GM12891 (cell line): Measurements from ENCODE around the gene IGFL3.

Experiments used
- DNase-seq: peaks from one replicate; pipeline ENCODE4 v3.0.0; 2011; ENCODE audit warnings: low spot score; ENCODE audit not compliant: insufficient read length
- FAIRE-seq: peaks from 2 replicates; lab custom pipeline; 2011; peaks lifted over from hg19 to GRCh38; lab: Jason Lieb, UNC
- PAX5 ChIP-seq: IDR thresholded peaks from 2 replicates; pipeline ENCODE4 v1.6.1; 2011; ENCODE audit warnings: low read length, moderate library complexity, mild to moderate bottlenecking; ENCODE audit not compliant: insufficient read depth, severe bottlenecking
- POLR2A ChIP-seq: IDR thresholded peaks from 2 replicates; pipeline ENCODE4 v1.6.1; 2011; ENCODE audit warnings: low read depth, low read length, control low read depth
- POLR2AphosphoS5 ChIP-seq: IDR thresholded peaks from 2 replicates; pipeline ENCODE4 v1.6.1; 2011; ENCODE audit warnings: low read depth, low read length, control low read depth
- POU2F2 ChIP-seq: IDR thresholded peaks from 2 replicates; pipeline ENCODE4 v1.6.1; 2011; ENCODE audit warnings: low read depth, mild to moderate bottlenecking, control low read depth, low read length, moderate library complexity
- SPI1 ChIP-seq: IDR thresholded peaks from 2 replicates; pipeline ENCODE4 v1.6.1; 2011; ENCODE audit warnings: low read depth, low read length, control low read depth
- TAF1 ChIP-seq: IDR thresholded peaks from 2 replicates; pipeline ENCODE4 v1.6.1; 2011; ENCODE audit warnings: low read depth, low read length, control low read depth

Gene IGFL3

GRCh38 chr19:46101293-46101692, 23.2 kb downstream of the IGFL3 start:
- TF ChIP-seq POLR2AphosphoS5: no peak
- TF ChIP-seq SPI1: no peak
- no peak for TF ChIP-seq TAF1
- no peak for TF ChIP-seq POU2F2
- TF ChIP-seq PAX5: no peak
- no peak for TF ChIP-seq POLR2A
- DNase-seq (no peak), FAIRE-seq (no peak)

GRCh38 chr19:46100344-46100743, 24.1 kb downstream of the IGFL3 start:
- DNase-seq: no peak
- TF ChIP-seq POLR2AphosphoS5: no peak
- FAIRE-seq: no peak

- FAIRE-seq (no peak), DNase-seq (no peak)
- TF ChIP-seq POLR2AphosphoS5: no peak
- TF ChIP-seq PAX5: no peak
- TF ChIP-seq POLR2A: no peak
- TF ChIP-seq TAF1: no peak
- no peak for TF ChIP-seq POU2F2
- no peak for TF ChIP-seq SPI1
Observed at GRCh38 chr19:46090444-46090843, 34.0 kb downstream of the IGFL3 start.

GRCh38 chr19:46089432-46089831, 35.1 kb downstream of the IGFL3 start:
- FAIRE-seq: no peak
- no peak for DNase-seq
- no peak for TF ChIP-seq SPI1
- no peak for TF ChIP-seq POLR2A

GRCh38 chr19:46088101-46088500, 36.4 kb downstream of the IGFL3 start:
- FAIRE-seq (no peak), DNase-seq (no peak)
- TF ChIP-seq PAX5: no peak
- TF ChIP-seq POU2F2: no peak
- no peak for TF ChIP-seq SPI1
- TF ChIP-seq TAF1: no peak
- no peak for TF ChIP-seq POLR2AphosphoS5
- TF ChIP-seq POLR2A: no peak

GRCh38 chr19:46085888-46086287, 38.6 kb downstream of the IGFL3 start:
- TF ChIP-seq POLR2AphosphoS5 (no peak), PAX5 (no peak), SPI1 (no peak), TAF1 (no peak), POLR2A (no peak), POU2F2 (no peak)
- DNase-seq: no peak
- FAIRE-seq: no peak

GRCh38 chr19:46082728-46083050, 41.8 kb downstream of the IGFL3 start:
- FAIRE-seq: no peak
- no peak for DNase-seq
- TF ChIP-seq POU2F2 (no peak), PAX5 (no peak), POLR2A (no peak), TAF1 (no peak), POLR2AphosphoS5 (no peak), SPI1 (no peak)

GRCh38 chr19:46081928-46082727, 42.4 kb downstream of the IGFL3 start:
- DNase-seq: peak; percentile 28
- TF ChIP-seq TAF1 (no peak), POLR2AphosphoS5 (no peak)

GRCh38 chr19:46080561-46080960, 43.9 kb downstream of the IGFL3 start:
- no peak for FAIRE-seq
- TF ChIP-seq POLR2AphosphoS5 (no peak), POLR2A (no peak), POU2F2 (no peak), SPI1 (no peak)
- no peak for DNase-seq

More at GRCh38 chr19:46081928-46082727, 42.4 kb downstream of the IGFL3 start:
- FAIRE-seq: peak; percentile 84

- FAIRE-seq (no peak), DNase-seq (no peak)
- TF ChIP-seq TAF1 (no peak), PAX5 (no peak), SPI1 (no peak), POU2F2 (no peak), POLR2A (no peak), POLR2AphosphoS5 (no peak)
Observed at GRCh38 chr19:46079576-46079975, 44.9 kb downstream of the IGFL3 start.

- peak; percentile 16 for FAIRE-seq
- peak; percentile 32 for DNase-seq
Observed at GRCh38 chr19:46078573-46079332, 45.7 kb downstream of the IGFL3 start.
